HG02938 (cell line): Measurements from ENCODE around the gene CDC45.
"Not testable (repeated sequence)": the region's sequence is repeated elsewhere in the genome, so short reads cannot be mapped to it uniquely, and the experiment has no call there.

Source experiments
- ATAC-seq: cut with Tn5 transposase; IDR thresholded peaks from one replicate; pipeline ENCODE4 v1.9.1; 2021; ENCODE audit warnings: mild to moderate bottlenecking, moderate library complexity; ENCODE audit not compliant: unreplicated experiment

CDC45 gene, protein sequence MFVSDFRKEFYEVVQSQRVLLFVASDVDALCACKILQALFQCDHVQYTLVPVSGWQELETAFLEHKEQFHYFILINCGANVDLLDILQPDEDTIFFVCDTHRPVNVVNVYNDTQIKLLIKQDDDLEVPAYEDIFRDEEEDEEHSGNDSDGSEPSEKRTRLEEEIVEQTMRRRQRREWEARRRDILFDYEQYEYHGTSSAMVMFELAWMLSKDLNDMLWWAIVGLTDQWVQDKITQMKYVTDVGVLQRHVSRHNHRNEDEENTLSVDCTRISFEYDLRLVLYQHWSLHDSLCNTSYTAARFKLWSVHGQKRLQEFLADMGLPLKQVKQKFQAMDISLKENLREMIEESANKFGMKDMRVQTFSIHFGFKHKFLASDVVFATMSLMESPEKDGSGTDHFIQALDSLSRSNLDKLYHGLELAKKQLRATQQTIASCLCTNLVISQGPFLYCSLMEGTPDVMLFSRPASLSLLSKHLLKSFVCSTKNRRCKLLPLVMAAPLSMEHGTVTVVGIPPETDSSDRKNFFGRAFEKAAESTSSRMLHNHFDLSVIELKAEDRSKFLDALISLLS

DNA sequence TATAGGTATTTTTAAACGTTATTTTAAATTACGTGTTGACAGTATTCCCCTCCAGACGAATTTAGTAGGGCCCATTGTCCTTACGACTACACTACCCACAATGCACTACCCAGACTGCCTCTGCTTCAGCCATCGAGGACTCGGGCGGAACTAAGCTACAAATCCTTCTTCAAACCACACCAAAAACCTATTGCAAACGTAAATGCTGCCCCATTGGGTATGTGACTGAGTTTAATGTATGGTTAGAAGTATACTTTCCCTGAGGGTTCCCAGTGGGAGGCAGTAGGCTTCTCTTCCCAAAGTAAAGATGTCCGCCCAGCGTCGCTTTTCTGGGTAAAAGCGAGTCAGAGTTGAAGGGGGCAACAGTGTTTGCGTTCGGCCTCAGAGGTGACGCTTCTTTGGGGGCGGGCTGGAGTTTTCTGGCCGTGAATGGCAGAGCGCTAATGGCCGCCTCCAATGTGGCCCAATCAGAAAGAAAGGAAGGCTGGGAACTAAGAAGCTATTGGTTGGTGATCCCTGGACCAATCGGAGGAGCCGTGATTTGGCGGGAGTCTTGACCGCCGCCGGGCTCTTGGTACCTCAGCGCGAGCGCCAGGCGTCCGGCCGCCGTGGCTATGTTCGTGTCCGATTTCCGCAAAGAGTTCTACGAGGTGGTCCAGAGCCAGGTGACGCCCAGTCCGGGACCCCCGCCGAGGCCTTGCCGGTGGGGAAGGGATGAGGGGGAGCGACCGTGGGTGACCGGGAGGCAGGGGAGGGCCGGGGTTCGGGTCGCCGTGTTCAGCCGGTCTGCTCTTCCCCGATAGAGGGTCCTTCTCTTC lies at the start of gene CDC45:
CDC45 (plus strand) TSS at position 566 of the 818 bp plus-strand sequence; CDS start at position 615, 49 bp downstream.
- peak; percentile 89 for ATAC-seq

DNA sequence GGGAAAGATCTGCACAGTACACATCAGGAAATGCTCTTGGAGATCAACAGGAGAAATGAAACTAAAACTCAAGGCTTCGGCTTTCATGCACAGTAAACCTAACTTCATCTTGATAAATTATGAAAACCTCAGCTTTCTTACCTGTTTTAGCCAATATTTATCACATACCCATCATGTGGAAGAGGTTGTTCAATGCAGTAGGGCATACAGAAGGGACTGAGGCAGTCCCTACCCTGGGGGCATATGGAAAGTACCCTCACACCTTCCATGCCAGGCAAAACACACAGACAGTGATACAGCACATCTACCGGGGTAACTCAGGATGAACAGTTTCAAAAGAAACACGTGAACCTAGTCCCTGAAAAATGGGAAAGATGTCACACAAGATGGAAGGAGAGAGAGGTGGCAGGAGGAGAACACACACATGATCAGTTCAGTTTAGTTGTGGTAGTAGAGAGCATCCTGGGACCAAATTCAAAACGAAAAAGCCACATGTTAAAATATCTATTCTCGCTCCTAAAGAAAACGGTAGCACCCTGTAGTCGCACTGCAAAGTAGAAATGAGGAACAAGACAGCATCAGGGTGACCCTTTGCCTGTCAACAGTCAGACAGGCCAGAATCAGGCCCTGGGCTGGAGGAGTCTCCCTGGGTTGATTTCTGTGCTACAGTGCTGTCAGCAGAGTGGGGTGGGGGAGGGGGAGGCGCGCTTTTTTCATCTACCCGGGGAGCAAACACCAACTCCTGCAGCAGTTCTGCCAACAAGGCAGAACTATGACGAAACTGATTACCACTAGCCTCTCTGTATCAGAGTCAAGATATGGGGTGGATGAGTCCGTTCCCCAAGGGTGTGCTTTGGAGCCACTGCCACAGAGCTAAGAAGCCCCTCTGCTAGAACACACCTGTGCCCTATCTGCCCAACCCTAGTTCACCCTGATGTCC lies 49.5 kb upstream of the CDC45 start:
- ATAC-seq, result no peak

- ATAC-seq, result no peak
Observed at GRCh38 chr22:19430890-19431541, 48.7 kb upstream of the CDC45 start.

DNA sequence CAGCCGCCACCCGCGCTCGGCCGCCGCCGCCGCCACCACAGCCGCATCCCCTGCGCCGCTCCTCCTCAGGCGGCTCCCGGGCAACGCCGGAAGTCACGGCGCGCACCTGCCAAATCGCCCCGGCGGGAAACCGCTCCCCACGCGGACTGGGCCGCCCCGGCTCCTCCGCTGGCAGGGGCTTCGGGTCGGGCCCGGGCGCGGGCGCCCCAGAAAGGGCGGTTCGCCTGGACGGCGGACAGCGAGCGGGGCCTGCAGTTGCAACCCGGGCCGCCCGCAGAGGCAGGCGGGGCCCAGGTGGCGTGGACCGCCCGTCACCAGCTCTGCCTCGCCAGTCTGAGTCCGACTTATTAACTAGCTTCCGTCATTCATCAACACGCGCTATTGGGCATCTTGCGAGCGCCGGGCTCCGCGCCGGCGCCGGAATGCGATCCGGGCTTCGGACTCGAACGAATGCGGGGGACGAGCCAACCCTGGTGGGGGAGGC lies 48.0 kb upstream of the CDC45 start, which contains the start of gene HIRA:
HIRA (minus strand) TSS at position 85 of the 484 bp plus-strand sequence. CDS start 257 bp downstream, outside the sequence.
- ATAC-seq, result peak; percentile 44

DNA sequence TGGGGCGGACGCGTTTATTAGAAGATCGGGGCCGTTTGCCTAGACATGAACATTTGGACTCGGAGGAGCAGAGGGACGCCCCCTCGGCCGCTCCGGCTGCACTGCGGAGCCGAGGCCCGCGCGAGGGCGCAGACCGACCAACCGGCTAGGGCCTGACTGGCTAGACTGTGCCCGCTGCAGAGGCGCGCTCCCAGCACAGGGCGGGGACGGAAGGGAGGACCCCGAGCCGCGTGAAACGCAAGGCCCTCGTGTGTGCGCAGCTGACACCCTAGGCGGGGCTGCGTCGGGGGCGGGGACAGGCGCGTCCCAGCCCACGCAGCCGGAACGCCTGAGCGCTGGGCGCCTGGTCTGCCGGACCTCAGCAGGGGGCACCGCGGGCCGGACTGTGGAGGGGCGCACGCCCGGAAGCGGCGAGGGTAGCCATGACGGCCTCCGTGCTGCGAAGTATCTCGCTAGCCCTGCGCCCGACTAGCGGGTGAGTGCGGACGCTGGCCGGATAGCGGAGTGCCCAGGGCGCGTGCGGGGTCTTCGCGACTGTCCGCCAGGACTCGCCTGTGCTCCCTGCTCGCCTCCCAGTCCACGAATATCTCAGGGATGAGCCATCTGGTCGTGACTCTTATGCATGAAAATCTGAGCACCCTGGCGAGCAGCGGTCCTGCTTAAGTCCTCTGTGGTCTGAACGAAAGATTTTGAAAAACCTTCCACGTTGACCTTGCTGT lies 47.4 kb upstream of the CDC45 start, which contains the start of gene MRPL40:
MRPL40 (plus strand) TSS at position 413 of the 719 bp plus-strand sequence; CDS start at position 423, 10 bp downstream.
- ATAC-seq, result peak; percentile 59

- ATAC-seq, result no peak
Observed at GRCh38 chr22:19434401-19434800, 45.3 kb upstream of the CDC45 start.

GRCh38 chr22:19434829-19435580 lies 44.7 kb upstream of the CDC45 start:
- ATAC-seq, result no peak

GRCh38 chr22:19436444-19437161 lies 43.1 kb upstream of the CDC45 start:
- not testable (repeated sequence) for ATAC-seq

DNA sequence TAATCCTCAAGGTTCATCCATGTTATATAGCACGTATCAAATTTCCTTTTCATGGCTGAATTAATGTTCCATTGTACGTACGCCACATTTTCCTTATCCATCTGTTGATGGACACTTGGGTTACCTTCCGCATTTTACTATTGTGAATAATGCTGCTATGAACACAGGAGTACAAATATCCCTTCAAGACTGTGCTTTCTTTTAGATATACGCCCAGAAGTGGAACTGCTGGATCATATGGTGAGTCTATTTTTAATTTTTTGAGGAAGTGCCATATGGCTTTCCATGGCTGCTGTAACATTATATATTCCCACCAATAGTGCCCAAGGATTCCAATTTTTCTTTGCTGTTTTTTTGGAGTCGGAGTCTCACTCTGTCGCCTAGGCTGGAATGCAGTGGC lies 41.4 kb upstream of the CDC45 start:
- ATAC-seq, result no peak

- no peak for ATAC-seq
Observed at GRCh38 chr22:19440411-19441195, 39.1 kb upstream of the CDC45 start.

DNA sequence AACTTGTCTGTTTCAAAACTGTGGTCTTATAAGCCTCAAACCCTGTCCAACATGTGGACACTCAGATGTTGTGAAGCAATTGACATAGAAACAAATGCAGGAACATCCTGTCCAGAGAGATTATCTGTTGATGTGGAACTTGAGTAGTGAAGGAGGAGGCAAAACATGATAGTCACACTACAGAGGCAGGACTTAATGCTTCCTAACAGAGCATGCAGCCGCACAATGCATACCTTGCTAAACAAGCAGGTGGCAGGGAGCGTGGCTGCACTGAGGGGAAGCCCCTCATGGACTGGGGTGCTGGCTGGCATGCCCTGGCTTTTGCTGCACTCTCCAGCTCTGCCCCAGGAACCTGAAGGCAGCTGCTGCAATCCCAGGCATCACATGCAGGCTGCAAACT lies 37.6 kb upstream of the CDC45 start:
- no peak for ATAC-seq

DNA sequence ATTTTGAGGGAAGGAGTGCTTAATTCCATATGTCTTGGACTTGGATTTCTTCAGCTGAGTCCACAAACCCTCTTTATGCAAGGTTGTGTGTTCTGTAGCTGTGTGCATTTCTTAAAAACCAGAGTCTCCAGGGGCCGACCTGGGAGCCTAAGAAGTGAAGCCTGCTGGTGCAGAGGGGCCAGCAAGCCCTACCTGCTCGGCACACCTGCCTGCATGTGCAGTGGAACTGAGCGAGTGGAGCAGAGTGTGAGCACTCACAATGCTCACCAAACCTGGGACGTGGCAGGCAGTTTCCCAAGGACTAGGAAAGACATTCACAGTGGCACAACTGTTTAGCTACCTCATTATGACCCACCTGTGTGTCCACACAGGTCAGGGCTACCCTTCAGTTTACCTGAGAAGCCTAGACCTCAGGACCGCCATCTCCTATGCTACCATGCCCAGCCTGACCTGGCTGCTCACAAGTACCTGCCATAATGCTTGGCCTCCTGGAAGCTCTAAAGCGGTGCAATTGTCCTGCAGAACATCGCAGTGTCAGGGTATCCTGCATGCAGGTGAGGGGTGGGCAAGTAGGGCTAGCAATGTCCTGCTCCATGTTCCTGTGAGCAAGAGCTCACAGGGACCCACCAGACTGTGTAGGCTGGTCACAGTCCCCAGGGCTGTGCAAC lies 36.0 kb upstream of the CDC45 start:
- no peak for ATAC-seq

- ATAC-seq, result not testable (repeated sequence)
Observed at GRCh38 chr22:19445279-19445982, 34.3 kb upstream of the CDC45 start.

GRCh38 chr22:19446603-19447329 lies 33.0 kb upstream of the CDC45 start:
- ATAC-seq, result no peak
